ENCODE results near the gene TRIP13. TPM values are rescaled to one million over a fixed set of nuclear protein-coding genes. Genes with fewer than 3 reads are reported as not detected.

Gene TRIP13
- total RNA-seq, 1 donor from 2014 or later = 1.0 TPM

DNA sequence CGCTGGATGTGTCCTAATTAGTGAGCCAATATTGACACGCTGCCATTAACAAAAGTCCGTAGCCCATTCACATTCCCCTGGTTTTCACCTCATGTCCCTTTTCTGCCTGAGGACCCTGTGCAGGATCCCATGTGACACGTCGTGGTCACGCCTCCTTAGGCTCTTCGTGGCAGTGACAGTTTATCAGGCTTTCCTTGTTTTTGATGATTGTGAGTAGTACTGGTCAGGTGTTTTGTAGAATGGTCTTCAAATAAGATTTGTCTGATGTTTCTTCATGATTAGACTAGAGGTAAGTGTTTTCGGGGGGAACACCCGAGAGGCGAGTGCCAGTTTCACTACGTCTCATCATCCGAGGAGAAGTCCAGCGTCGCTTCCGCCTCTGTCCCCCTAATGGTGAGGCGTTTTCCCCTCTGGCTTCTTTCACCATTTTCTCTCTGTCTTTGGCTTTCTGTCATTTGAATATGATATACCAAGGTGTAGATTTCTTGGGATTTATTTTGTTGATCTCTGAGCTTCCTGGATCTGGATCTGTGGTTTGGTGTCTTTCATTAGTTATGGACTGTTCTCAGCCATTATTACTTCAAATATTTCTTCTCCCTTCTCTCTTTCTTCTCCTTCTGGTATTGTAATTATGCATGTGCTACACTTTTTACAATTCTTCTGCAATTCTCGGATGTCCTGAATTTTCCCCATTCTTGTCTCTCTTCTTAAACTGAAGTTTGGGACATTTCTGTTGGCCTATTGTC, 57.3 kb downstream of the TRIP13 start:
- DNase-seq (ENCODE audit: low spot score) (no peak), ATAC-seq (no peak)

DNA sequence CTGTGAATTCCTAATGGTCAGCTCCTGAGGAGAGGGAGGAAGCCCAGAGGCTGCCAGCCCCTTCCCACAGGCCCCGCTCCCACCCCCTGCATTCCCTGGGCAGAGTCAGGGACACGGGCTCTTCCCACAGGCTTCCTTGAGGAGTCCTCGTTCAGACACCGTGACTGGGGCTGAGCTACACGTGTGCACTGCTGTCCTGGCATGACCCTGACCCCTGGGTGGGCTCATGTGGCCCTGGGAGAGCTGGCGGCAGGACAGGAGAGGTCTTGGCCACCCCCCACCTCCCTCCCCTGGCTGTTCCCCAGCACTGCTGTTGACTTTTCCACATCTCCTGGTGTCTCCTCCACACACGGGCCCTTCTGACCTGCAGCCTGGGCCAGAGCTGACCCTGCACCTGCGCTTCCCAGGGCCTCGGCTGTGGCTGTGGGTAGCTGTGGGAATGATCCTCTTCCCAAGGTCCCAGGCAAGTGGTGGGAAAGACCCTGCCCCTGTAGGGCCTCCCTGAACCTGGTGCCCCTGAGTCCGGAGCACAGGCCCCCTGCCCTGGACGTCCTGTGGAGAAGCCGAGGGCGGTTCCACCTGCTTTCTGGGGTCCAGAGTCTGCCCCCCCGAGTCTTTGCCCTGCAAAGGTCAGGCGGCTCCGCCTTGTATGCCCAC, 59.4 kb downstream of the TRIP13 start:
- ATAC-seq = no peak
- DNase-seq (ENCODE audit: low spot score) = no peak

- no peak for ATAC-seq
These were observed 60.0 kb downstream of the TRIP13 start for GRCh38 chr5:952597-953271.

GRCh38 chr5:953535-954449, 61.1 kb downstream of the TRIP13 start:
- DNase-seq (ENCODE audit: low spot score) (peak; percentile 34), ATAC-seq (no peak)

More at GRCh38 chr5:952597-953271, 60.0 kb downstream of the TRIP13 start:
- DNase-seq (ENCODE audit: low spot score) = peak; percentile 40

GRCh38 chr5:955886-956761, 63.4 kb downstream of the TRIP13 start:
- DNase-seq (ENCODE audit: low spot score) (peak; percentile 43), ATAC-seq (no peak)

DNA sequence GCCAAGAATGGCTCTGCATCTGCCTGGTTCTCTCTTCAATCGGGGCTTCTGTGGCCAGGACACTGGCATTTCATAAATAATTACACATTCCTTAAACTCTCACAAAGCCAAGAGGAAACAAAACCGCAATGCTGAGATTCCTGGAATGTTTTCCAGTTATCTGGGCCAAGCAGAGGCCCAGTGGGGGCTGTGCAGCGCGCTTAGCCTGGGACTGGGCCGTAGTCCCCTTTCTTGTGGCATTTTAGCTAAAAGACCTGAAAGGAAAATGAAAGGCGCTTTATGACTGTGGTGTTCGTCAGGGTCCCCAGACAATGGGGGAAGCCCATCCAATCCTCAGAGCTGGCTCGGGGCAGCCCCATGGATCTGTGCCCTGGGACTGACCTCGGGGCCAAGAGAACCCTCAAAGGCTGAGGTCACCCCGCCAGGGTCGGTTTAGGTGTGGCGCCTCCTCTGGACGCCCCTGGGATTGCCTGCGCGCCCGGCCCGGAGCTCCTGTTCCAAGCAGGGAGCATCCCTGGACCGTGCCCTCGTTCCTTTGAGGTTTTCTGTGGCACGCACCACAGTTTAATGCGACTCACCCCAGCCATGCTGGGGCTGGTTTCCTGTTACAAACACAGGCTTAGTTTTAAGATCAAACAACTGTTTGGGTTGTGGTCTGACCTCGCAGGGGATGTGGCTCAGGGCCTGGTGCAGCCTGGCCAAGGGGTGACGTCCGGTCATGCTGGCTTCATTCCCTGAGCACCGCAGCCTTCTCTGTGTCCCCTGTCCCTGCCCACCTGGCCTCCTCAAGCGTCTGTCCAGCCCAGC, 64.5 kb downstream of the TRIP13 start:
- ATAC-seq (peak; percentile 34), DNase-seq (ENCODE audit: low spot score) (peak; percentile 82)

DNA sequence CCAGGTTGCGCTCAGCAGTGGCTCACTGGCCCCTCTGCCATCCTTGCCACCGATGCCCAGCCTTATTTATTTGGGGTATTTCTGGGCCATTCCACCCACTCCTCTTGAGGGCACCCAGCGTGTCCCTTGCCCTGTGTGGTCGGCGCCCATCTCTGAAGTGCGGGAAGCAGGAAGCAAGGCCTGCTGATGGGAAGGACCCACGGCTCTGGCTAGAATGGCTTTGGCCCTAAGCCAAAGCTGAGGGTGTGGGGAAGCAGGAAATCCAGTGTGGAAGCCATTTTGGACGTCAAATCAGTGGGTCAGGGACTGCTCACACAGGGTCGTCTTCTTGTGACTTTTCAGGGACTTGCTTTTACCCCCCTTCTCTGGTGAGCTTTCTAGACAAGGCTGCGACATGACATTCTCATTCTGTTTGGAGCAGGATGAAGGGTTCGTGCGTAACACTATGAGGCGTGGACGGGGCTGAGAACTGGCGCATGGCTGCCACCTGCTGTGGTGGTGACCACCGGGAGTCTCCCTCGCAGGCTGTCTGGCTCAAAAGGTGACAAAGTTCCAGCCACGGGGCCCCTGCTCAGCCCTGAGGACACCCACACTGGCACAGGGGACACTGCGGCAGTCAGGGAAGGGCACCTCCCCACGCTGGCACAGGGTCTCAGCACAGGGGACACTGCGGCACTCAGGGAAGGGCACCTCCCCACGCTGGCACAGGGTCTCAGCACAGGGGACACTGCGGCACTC, 65.2 kb downstream of the TRIP13 start:
- peak; percentile 52 for DNase-seq (ENCODE audit: low spot score)
- ATAC-seq = peak; percentile 1

GRCh38 chr5:958701-959571, 66.3 kb downstream of the TRIP13 start:
- peak; percentile 59 for ATAC-seq

GRCh38 chr5:959581-960531, 67.2 kb downstream of the TRIP13 start:
- ATAC-seq (peak; percentile 53), DNase-seq (ENCODE audit: low spot score) (peak; percentile 79)

More at GRCh38 chr5:958701-959571, 66.3 kb downstream of the TRIP13 start:
- peak; percentile 97 for DNase-seq (ENCODE audit: low spot score)

DNA sequence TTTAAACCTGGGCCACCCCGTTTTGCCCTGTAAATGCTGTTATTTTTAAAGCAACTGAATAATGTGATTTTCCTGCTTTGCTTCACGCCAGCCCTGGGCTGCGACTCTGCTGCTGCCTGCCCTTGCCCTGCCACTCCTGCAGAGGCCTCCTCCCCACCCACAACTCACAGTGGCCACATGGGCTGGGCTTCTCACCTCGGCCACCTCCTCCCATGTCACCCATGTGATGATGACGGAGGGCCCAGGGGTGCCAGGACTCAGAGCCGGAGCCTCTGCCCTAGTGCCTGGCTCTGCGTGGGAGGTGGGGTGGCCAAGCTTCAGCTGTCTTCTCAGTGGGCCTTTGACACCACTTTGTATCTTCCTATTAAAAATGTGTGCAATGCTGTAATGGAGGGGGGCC, 67.9 kb downstream of the TRIP13 start:
- peak; percentile 53 for ATAC-seq

GRCh38 chr5:961002-961710, 68.5 kb downstream of the TRIP13 start:
- ATAC-seq (no peak), DNase-seq (ENCODE audit: low spot score) (peak; percentile 51)

More for the DNA sequence above, 67.9 kb downstream of the TRIP13 start:
- DNase-seq (ENCODE audit: low spot score) = peak; percentile 90

GRCh38 chr5:961711-962240, 69.1 kb downstream of the TRIP13 start:
- no peak for DNase-seq (ENCODE audit: low spot score)
- no peak for ATAC-seq

GRCh38 chr5:962386-962785, 69.7 kb downstream of the TRIP13 start:
- ATAC-seq = no peak
- DNase-seq (ENCODE audit: low spot score) = no peak

DNA sequence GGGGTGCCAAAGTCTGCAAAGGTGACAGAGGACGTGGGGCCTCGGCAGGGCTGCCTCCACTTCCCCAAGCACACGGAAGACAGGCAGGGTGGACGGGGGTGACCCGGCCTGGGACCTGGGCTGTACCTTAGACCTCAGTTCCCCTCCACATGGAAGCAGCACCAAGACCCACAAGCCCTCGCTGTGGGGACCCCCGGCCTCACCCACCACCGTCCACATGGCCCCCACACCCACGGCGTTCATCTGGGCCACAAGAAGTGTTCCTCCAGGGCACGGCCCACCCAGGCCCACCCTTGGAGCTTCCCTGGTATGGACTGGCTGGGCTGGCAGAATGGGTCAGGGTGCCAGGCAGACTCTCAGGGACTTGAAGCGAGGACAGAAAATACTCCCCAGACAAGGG, 70.1 kb downstream of the TRIP13 start:
- ATAC-seq (no peak), DNase-seq (ENCODE audit: low spot score) (no peak)

DNA sequence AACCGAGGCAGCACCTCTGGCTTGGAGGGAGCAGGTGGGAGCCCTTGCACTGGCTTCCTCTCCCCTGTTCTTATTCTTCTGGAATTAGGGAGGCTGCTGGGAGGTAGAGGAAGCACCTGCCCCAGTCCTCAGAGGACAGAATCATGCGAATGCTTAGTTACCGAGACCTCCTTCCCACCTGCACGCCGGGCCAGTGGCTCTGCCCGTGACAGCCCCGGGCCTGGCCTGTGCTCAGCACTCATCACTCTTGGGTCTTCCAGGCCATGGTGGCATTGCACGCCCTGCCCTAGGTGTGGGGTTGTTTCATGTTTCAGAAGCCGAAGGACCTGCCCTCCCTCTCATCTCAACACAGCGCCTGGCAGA, 70.6 kb downstream of the TRIP13 start:
- DNase-seq (ENCODE audit: low spot score) (no peak), ATAC-seq (no peak)

Data from left lobe of liver (tissue), 2 donors.